Adipose tissue (tissue), 3 donors: ENCODE results near the gene SPINK4. TPM values are rescaled to one million over a fixed set of nuclear protein-coding genes. Genes with fewer than 3 reads are reported as not detected.

Experiments used
- H3K27ac ChIP-seq: one replicate; pipeline ENCODE4 v1.5.1; 2013; ENCODE audit warnings: low read depth, low read length
- WGBS, 3 donors: extraction: QIAGEN DNeasy Blood & Tissue Kit; methylation state at CpG; one replicate each; pipeline ENCODE4 v1.1.7; 2013; 5-methylcytosine and 5-hydroxymethylcytosine counted together
- polyA plus RNA-seq, 3 donors: library from polyadenylated mRNA; stranded (reverse); fragments of 200-250 nt; gene quantifications; one replicate each; pipeline ENCODE4 v1.2.3, GENCODE V29; 2013
- donor health status: healthy with polysubstance abuse.
- donor health status: Bipolar disorder and iron deficiency.
- donor health status: healthy.

Gene SPINK4
- polyA plus RNA-seq, 3 donors, result 0.40 to 0.94 TPM; not detected in 1

DNA sequence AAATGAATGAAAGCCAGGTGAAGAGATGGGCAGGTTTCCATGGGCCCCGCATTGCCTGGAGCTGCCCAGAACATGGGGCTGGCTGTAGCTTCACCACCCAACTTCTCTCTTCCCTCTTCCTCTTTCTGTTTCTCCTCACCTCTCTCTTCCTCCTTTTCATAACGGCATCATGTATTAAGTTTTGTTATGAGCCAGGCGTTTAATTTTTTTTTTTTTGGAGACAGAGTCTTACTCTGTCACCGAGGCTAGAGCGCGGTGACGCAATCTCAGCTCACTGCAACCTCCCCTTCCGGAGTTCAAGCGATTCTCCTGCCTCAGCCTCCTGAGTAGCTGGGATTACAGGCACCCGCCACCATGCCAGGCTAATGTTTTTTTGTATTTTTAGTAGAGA lies 13.0 kb upstream of the SPINK4 start:
- H3K27ac ChIP-seq, result no peak overlapping the region
- WGBS, 3 donors, result 52 to 80% (median 58%) methylated on average over 10 of the region's 10 CpGs

DNA sequence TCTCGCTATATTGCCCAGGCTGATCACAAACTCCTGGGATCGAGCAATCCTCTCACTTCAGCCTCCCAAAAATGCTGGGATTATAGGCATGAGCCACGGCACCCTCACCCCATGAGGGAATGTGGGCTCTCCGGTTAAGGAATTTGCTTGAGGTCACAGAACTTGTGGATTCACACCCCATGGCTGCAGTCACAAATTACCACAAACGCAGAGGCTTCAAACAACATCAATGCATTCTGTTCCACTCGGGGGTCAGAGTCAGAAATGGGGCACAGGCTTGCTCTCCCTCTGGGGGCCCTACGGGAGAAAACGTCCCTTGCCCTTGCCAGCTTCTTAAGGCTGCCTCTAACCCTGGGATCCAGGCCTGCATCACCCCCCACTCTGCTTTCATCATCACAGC lies 12.2 kb upstream of the SPINK4 start:
- no peak overlapping the region for H3K27ac ChIP-seq
- WGBS, 3 donors, result 74 to 86% (median 83%) methylated on average over 8 of the region's 8 CpGs

DNA sequence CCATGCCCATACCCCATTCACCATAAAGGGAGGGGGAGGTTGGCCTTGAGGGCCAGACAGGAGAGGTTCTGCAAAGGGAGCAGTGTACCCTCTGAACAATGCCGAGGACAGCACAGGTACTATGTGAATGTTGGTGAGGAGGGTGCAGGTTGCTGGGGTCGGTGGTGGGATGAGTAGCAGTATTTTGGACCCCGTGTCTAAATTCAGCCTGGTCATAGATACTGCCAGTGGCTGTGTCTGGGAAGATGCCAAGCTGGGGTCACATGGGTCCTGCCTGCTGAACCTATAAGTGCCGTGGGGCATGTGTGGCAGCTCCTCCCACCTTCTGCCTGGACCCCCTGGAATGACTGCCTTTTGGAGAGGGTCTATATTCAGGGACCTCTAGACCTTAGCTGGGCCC lies 11.4 kb upstream of the SPINK4 start:
- 52 to 88% (median 73%) methylated on average over 4 of the region's 4 CpGs for WGBS, 3 donors
- no peak overlapping the region for H3K27ac ChIP-seq

DNA sequence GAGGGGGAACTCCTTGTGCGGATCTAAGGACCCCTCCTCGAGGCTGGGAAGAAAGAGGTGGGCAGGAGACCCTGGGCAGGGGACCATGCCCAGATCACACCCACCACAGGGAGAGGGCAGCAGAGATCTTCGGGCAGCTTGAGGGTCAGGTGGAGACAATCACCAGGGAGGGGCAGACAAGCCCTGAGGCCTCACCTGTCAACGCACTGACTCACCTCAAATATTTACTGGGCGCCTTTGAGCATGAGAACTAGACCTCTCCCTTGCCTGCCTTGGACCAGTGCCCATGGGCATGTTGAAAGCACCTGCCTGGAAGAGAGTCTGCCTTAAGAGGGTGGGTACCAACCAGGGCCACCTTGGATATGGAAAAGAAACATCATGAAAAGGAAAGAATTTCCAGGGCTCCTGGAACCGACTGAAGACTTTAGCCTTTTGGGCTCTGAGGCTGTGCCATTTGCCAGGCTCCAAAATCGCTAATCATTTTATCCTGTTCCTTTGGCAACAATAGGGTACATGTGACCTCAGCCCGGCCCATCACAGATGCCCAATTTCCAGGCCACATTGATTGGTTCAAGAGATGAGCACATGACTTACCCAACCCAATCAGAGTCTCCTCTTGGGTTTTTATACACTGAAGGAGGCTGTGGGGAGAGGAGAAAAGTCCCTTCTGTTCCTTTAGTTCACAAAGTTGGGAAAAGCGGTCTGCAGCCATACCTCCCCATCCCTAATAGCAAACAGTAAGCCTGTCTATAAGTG lies 10.4 kb upstream of the SPINK4 start:
- 62 to 85% (median 82%) methylated on average over 9 of the region's 9 CpGs for WGBS, 3 donors
- no peak overlapping the region for H3K27ac ChIP-seq

DNA sequence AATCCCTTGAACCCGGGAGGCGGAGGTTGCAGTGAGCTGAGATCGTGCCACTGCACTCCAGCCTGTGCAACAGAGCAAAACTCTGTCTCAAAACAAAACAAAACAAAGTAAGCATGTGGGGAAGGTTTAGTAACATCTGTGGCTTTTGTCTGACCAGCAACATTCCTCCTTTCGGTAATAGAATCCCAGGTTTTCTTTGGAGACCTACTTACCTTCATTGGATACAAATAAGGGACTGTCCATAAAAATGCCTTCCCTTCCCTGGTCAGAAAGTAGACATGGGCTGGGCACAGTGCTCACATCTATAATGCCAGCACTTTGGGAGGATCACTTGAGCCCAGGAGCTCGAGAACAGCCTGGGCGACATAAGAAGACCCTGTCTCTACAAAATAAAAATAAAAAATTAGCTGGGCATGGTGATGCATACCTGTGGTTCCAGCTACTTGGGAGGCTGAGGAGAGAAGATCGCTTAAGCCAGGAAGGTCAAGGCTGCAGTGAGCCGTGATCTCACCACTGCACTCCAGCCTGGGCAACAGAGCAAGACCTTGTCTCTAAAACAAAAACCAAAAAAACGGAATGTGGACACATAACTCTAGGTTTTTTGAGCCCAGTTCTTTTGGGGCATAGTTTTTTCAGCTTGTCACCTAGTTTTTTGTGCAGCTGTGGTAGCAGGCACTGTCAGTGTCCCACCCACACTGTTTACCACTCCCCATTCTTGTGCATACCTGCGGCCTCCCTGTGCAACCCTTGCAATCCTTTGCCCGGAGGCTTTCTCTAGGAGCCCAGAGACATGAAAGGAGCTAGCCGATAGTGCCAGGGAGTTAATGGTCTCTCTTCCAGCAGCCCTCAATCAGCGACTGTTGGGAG lies 9.0 kb upstream of the SPINK4 start:
- no peak overlapping the region for H3K27ac ChIP-seq
- 85 to 90% (median 85%) methylated on average over 13 of the region's 13 CpGs for WGBS, 3 donors

DNA sequence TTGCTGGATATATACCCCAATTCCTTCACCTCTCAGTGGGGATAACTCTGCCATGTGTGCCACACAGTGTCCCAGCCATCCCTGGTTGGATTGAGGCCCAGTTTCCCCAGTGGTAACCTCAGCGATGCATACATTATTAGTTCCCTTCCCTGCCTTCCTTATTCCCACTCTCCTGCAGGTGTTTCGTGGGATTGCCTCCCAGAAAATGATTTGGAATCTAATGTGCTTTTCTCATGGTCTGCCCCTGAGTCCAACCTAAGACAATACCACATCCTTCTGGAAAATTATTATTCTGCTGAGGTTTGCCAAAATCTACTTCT lies 8.4 kb upstream of the SPINK4 start:
- no peak overlapping the region for H3K27ac ChIP-seq
- WGBS, 3 donors, result 84 to 96% (median 88%) methylated on average over 2 of the region's 2 CpGs

DNA sequence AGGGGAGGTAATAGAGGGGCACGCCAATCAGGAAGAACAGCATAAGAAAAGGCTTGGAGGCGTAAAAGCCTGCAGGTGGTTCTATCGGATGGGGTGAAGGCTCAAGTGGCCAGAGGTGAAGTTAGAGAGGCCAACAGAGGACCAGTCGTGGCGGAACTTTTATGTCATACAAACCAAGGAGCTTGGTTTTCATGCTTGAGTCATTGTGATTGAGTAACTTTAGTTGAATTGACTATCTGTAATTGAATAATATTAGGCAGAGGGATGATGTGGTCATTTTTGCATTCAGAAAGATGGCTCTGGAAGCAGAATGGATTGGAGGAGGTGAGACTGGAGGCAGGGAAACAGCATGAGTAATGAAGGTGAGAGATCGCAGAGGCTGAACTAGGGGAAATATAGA lies 7.2 kb upstream of the SPINK4 start:
- H3K27ac ChIP-seq, result no peak overlapping the region
- 90 to 93% (median 92%) methylated on average over 6 of the region's 6 CpGs for WGBS, 3 donors

DNA sequence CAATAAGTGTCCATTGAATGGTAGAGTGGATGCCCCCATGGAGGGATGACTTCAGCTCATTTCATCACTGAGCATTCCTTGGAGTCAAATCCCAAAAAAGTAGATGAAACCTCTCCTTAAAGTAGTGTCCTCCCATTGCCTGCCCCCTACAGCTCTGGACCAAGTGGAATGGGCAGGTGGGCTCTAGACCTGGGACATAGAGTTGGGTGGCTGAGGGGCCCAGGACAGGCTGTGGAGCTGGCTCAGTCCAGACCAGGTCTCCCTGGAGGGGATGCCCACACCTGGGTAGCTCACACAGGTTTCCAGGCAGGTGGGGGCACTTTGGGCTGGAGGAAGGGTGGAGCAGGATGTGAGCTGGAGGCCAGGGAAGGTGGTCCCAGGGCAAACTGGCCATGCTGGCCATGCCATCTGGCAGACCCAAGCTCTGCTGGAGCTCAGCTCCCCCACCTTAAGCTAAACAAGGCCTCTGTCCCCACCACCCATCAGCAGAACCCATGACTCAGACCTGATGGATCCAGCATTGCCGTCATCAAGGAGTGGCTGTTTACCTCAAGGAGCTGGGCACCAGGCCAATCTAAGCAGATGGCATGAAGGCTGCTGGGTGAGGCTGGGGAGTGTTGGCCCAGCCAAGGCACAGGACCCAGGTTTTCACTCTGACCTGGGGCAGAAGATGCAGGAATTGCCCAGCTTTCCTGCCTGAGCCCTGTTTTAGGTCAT lies 6.2 kb upstream of the SPINK4 start:
- WGBS, 3 donors, result 28 to 44% (median 35%) methylated on average over 1 of the region's 1 CpG
- no peak overlapping the region for H3K27ac ChIP-seq

DNA sequence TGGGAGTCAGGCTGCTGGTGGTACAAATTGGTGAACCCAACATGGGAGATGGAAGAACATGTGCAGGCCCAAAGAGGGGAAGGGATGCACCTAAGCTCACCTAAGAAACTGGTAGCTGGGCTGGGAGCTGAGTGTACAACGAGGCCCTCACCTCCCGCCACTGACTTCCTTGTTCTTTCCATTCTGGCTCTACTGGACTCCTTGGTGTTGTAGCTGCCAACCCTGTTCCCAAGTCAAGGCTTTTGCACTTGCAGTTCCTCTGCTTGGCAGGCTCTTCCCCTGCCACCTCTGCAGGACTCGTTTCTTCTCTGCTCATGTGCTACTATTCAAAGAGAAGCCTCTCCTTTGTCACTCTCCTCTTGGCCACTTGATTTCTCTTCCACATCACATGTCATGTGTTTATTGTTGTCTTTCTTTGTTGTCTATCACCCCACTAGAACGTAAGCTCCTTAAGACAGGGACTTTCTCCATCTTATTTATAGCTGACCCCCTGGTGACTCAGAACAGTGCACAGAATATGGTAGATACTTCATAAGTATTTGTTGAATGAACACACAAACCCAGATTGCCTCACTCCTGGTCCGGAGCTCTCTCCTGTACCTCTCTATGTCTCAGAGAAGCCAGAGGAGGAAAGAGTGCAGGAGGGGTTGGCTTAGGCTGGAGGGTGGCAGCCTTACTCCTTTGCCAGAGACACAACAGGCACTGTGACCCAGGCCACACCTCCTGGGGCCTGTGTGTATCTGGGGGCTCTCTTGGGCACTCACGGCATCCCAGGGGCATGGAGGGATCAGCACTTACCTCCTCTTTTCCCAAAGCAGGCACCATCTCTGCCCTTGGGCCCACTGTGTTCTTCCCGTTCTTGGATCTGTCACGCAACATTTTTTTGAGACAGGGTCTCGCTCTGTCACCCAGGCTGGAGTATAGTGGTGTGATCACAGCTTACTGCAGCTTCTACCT lies 5.2 kb upstream of the SPINK4 start:
- 72 to 87% (median 85%) methylated on average over 9 of the region's 9 CpGs for WGBS, 3 donors
- no peak overlapping the region for H3K27ac ChIP-seq

DNA sequence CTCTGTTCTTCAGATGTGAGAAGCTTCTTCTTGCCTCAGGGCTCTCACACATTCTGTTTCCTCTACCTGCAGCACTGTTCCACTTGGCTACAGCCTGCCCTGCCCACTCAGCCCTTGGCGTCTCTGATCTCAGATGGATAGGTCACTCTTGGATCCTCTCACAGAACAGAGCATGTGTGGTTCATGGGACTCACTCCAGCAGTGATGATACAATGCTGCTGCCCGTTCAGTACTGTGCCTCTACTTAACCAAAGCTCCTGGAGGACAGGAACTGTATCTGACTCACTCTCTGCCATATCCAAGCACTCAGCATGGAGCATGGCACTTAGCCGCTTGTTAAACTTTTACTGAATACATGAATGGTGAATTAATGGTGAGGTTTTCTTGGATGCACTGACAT lies 3.4 kb upstream of the SPINK4 start:
- whole genome bisulfite sequencing, 3 donors, result 70 to 78% (median 73%) methylated on average over 3 of the region's 3 CpGs
- H3K27ac ChIP-seq, result no peak overlapping the region

DNA sequence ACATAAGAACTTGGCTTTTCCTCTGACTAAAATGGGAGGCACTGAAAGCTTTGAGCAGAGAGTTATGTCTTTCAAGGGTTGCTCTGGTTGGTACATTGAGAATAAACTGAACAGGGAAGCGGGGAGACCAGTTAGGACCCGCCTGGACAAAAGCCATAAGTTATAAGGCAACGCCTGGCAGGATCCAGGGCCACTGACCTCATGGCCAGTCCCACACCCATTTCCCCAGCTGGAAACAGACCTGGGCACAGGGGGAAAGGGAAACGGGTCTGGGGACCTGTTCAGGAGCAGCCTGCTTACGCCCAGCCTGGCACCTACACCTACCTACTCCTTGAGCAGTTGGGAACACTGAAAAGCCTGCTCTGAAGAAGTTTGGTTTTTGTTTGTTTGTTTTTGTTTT lies 1.3 kb downstream of the SPINK4 start:
- 60 to 82% (median 72%) methylated on average over 5 of the region's 5 CpGs for WGBS, 3 donors
- no peak overlapping the region for H3K27ac ChIP-seq

DNA sequence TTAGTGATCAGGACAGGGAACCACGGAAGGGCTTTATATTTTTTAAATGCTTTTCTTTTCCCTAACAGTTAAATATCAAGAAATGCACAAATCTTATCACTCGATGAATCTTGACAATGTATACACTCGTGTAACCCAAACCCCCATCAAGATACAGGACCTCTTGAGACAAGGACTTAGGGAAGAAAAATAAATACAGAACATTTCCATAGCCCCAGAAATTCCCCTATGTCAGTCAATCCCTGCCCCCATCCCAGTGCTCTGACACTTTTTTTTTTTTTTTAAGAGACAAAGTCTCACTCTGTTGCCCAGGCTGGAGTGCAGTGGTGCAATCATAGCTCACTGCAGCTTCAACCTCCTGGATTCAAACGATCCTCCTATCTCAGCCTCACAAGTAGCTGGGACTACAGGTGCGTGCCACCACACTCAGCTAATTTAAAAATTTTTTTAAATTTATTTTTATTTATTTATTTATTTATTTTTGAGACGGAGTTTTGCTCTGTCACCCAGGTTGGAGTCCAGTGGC lies 2.7 kb downstream of the SPINK4 start:
- H3K27ac ChIP-seq, result no peak overlapping the region
- WGBS, 3 donors, result 75 to 85% (median 77%) methylated on average over 6 of the region's 6 CpGs

DNA sequence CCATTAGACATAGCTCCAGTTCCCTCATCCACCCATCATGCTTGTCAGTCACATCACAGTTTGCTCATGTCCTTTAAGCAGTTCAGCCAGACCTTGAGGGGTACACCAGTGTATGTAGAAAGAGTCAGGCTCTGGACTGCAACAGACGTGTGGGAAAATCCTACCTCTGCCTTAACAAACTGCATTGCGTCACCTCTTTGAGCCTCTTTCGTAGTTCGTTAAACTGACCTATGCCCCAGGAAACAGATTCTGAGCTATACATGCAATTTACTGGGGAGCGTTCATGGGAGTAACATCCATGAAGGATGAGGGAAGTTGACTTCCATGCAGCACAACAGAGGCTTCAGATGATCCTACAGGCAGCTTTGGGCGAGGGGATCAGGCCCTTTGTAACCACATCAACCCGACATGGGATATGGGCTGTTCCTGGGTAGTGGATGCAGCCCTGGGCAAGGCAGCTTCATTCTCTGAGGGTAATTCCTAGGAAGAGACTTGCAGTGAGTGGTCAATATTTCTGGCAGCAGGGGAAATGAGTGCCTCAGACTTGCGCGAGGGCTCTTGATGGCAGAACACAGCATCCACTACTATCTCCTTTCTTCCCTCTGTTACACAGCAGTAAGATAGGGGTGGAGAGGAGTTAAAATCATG lies 4.3 kb downstream of the SPINK4 start:
- no peak overlapping the region for H3K27ac ChIP-seq
- 72 to 78% (median 74%) methylated on average over 9 of the region's 9 CpGs for WGBS, 3 donors

DNA sequence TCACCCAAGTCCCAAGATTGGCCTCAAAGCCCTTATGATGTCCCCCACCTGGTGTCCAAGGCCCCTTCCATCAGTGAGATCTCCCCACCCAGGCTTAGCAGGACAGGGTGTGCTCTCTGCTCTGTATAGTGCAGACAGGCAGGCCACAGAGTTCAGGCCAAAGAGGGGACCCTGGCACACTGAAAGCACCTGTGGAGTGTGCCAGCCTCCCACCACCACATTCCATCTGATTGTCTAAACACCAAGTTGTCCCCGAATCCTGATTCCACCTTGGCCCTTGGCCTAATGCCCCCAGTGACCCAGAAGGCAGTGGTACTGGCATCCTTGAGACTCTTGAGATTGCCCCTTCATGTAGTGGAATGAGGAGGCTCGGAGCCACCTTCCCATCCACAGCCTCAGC lies 5.4 kb downstream of the SPINK4 start:
- 91 to 98% (median 96%) methylated on average over 2 of the region's 2 CpGs for WGBS, 3 donors
- H3K27ac ChIP-seq, result no peak overlapping the region

DNA sequence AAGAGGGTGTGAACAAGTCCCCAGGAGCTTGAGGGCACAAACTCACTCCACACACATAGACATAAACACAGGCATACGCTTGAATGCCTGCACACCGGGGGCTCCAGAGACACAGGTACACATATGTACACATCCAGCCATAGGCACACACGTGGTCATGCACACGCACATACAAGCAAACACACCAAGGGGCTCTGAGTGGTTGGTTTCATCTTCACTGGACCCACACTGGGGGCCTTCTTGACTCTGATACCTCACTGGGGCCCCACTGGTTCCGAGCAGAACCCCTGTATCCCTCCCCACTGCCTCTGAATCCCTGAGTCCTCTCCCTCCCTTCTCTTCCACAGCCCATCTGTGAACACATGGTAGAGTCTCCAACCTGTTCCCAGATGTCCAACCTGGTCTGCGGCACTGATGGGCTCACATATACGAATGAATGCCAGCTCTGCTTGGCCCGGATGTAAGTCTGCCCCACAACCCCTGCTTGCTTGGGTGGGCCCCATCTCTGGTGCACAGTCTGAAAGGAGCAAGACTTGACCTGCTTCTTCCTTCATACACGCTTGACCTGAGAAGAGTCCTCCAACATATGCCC lies 6.4 kb downstream of the SPINK4 start:
- WGBS, 3 donors, result 90 to 94% (median 91%) methylated on average over 9 of the region's 9 CpGs
- H3K27ac ChIP-seq, result no peak overlapping the region

DNA sequence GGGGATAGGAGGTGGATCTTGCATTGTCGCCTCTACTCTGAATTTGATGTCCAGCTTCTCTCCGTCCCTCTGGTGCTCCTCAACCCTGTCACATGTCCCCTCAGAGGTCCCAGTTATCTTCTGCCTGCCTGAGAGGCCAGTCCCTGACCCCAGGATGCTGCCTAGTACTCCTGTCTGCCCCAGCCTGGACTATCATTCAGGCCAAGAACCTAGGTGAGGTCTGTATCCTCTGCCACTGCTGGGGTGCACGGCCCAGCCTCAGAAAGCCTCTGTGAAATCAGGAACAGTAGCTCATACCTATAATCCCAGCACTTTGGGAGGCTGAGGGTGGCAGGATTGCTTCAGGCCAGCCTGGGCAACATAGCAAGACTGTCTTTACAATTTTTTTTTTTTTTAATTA lies 8.6 kb downstream of the SPINK4 start:
- no peak overlapping the region for H3K27ac ChIP-seq
- WGBS, 3 donors, result 94 to 98% (median 95%) methylated on average over 3 of the region's 3 CpGs

DNA sequence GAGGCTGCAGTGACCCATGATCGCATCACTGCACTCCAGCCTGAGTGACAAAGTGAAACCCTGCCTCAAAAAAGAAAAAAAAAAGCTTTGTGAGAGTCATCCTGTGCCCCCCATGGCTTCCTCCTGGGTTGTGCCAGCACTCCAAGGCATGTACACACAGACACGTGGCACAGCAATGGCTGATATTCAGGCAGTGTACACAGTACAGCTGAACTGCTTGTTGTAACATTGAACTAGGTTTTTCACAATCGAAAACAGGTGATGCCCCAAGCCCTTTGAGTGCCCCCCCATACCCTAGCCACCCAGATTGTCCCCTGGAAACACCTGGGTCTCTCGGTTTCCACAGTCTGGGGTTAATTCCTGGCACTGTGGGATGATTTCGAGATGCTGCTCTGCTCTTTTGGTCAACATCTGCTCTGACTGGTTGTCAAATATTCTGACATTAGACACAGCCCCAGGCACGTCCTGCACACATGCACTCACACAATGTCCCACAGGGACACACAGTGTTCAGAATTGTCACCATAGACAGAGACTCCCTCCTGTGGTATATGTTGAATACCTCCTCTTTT lies 9.2 kb downstream of the SPINK4 start:
- WGBS, 3 donors, result 72 to 81% (median 80%) methylated on average over 6 of the region's 6 CpGs
- H3K27ac ChIP-seq, result no peak overlapping the region
